Activated T-cell treated with anti-CD3 and anti-CD28 coated beads, Interleukin-2, amount 50 U/mL, for 48 hours (primary cell): Measurements from ENCODE around the gene CAMK2N1.
"Not testable (repeated sequence)": the region's sequence is repeated elsewhere in the genome, so short reads cannot be mapped to it uniquely, and the experiment has no call there.

Experiments
- DNase-seq, 2 experiments: peaks; one replicate each; pipeline ENCODE4 v3.0.0-alpha.2; 2020

CAMK2N1 gene

DNA sequence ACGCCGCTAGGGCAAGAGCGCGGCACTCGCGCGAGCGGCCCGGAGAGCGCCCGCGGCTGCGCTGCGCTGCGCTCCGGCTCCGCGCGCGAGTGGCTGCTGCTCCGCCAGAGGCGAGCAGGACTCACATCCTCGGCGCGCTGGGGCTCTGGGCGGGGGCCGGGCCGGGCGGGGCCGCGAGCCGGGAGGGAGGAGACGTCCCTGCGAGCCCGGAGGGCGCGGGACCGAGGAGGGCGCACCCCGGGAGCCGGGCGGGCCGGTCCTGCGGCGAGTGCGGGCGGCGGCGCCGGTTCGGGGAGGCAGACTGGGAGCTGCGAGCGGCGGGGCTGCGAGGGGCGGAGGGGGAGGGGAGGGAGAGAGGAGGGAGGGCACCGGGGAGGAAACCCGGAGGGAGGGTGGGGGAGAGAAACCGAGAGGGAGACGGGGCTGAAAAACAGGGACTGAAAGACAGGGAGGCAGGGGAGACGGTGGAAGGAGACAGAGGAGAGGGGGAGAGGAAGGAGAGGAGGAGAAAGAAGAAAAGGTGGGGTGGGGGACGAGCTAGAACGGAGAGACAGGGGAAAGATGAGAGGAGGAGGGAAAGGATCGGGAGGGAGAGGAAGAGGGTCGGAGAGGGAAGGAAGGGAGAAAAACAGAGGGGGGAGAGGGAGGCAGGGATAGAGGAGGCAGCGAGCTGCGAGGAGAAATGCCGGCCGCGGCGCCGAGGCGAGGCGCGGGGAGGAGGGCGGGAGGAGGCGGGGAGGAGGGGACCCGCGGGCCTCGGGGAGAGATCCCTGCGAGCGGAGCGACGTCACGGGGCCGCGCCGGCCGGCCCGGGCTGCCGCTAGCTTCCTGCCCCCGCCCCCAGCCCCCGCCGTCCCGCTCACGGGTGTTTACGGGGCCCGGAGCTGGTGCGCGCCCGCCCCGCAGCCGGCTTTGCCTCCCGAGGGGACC lies at the start of gene CAMK2N1:
Gene CAMK2N1, minus strand, starts transcription at position 684 of the 930 bp plus-strand sequence. CDS start 831 bp downstream, outside the sequence.
- DNase-seq = peak; percentile 60 to 64

DNA sequence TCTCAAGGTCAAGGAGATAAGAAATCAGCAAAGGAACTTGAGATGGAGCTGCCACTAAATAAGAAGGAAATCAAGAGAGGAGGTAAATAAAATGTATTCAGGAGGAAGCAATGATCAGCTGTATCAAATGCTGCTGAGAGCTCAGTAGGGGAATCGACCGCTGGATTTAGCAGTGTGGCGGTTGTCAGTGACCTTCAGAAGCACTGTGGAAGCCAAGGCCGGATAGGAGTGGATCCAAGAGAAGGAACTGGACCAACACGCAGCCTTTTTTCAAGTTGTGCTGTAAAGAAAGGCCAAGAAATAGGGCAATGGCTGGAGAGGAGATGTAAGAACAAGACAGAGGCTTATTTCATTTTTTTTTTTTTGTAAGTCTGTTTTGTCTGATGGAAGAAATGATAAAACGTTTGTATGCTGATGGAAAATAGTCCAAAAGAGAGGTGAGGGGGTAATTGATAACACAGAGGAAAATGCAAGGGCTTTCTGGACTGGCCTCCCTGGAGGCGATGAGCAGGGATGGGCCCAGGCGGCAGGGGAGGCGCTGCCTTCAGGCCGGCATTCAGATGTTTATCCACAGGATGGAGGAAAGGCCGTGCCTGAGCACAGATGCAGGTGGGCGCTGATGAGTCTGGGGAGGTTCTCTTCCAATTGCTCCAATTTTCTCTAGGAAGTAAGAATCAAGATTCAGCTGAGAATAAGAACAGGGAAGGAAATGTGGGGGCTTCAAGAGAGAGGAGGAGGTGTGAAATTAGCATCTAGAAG lies 48.8 kb upstream of the CAMK2N1 start:
- no peak for DNase-seq

DNA sequence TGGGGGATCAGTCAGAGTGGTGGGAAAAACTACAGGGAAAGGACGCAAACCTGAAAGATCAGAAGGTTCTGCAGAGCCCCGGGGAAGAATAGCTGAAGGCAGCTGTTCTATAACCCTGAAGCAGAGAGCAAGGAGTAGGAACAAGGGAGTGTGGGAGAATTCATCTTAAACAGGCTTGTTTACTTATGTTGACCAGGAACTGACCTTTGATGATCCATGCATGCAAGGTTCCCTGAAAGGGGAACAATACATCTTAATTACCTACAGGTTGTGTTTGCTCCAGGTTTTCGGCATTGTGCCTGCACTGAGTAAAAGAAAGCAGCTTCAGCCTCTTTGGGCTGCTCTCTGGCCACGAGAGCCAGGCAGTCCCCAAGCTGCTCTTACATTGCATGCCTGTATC lies 47.6 kb upstream of the CAMK2N1 start:
- no peak for DNase-seq

DNA sequence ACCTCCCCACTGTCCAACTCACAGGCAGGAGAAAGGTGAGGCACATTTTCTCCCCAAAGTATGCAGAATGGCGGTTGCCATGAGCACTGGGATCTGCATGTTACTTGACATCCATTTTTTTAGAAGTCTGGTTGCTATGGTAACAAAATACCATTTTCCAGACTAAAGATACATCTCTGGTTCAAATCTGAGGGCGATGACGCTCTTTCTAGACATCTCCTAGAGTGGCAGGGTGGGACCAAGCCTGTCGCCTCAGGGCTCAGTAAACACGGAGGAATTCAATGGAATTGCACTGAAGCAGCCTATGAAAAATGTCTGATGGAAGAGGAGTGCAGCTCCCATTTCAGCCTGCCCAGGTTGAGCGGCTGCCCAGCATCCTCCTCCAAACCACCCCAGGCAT lies 44.9 kb upstream of the CAMK2N1 start:
- no peak for DNase-seq

DNA sequence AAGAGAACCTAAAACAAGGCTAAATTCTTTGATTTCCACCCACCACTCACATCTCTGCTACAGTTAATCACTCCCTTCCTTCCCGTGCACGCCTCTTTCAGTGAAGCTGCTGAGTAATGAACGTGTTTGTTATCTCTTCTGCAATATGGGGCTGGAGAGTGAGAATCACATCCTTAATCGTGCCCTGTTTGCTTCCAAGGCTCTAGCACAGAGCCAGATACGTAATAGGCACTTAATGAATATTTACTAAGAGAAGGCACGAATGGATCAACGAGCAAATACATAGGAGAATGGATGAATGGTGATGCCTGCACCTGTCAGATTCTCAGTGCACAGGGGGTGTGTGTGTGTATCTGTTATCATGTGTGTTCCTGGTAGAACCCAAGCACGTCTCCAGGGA lies 44.3 kb upstream of the CAMK2N1 start:
- no peak for DNase-seq

DNA sequence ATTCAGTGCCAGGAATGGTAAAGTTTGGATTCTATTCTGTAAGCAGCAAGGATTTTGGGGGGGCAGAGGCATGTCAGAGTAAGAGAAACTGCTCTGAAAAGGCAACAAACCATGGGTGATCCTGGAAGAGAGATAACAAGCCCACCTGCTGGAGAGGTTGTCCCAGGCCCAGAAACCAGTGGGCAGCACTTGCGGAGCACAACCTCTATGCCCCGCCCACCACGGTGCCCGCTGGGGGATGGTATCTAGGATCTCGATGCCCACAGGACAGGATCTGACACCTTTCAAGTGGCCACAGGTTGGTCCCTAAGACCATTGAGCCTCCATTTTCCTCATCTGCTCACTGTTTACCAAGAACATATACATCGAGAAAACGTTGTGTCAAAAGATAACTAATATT lies 42.2 kb upstream of the CAMK2N1 start:
- DNase-seq = no peak

DNA sequence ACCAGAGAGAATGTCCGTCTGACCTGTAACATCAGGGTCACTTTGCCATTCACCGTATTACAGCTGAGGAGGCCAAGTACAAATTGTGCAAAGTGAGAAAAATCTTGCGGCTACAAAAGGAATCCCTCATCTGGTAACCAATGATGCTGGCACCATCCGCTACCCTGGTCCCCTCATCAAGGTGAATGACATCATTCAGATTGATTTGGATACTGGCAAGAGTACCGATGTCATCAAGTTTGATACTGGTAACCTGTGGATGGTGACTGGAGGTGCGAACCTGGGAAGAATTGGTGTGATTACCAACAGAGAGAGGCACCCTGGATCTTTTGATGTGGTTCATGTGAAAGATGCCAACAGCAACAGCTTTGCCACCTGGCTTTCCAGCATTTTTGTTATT lies 40.3 kb upstream of the CAMK2N1 start:
- DNase-seq = no peak

DNA sequence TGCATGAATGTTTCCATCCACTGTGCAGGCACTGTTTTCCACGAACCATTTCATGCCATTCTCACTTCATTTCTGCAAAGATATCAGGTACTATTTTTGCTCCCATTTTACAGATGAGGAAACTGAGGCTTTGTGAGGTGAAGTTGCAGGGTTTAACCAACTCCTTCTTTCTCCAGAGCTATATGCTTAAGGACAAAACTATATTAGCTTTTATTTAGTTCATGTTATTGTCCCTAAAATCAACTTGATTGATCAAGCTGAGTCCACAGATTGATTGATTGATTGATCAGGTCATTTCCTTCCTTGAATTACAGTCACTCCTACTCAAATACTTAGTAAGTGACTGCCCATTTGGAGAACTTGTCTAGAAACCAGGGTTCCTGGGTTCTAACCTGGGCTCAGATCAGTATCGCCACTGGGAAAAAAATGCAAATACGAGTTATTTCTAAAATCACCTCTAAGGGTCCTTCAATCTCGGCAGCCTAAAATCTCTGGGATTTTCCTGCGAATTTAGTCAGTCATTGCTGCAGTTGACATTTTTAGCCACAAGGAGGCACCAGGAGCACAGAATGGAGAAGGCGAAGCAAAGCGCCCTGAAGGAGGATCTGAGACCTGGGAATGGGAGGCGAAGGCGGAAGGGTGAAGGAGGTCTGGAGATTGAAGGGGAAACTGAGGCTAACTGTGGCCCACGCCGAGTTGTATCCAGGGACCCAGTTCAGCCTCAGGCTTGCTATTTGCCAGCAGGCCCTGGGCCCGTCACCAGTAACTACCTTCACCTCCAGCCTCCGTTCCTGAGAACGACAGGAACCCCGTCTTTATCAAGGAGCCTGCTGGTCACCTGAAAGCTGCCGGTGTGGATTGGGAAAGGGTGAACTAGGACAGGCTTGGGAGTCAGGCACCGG lies 36.2 kb upstream of the CAMK2N1 start:
- peak; percentile 79 to 82 for DNase-seq

DNA sequence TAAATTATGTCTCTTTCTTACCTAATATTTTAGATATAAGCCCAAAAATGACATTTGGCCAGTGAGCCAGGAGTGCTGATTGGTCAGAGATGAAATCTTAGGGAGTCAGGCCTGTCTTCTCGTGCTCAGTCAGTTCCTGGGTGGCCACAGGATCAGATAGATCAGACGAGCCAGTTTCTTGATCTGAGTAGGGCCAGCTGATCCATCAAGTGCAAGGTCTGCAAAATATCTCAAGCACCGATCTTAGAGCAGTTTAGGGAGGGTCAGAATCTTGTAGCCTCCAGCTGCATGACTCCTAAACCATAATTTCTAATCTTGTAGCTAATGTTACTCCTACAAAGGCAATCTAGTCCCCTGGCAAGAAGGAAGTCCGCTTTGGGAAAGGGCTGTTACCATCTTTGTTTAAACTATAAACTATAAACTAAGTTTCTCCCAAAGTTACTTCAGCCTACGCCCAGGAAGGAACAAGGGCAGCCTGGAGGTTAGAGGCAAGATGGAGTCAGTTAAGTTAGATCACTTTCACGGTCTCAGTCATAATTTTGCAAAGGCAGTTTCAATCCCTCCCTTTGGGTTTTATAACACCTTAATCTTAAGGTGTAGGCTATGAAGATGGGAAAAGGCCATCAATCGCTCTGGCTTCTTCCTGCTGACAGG lies 33.7 kb upstream of the CAMK2N1 start:
- not testable (repeated sequence) for DNase-seq

DNA sequence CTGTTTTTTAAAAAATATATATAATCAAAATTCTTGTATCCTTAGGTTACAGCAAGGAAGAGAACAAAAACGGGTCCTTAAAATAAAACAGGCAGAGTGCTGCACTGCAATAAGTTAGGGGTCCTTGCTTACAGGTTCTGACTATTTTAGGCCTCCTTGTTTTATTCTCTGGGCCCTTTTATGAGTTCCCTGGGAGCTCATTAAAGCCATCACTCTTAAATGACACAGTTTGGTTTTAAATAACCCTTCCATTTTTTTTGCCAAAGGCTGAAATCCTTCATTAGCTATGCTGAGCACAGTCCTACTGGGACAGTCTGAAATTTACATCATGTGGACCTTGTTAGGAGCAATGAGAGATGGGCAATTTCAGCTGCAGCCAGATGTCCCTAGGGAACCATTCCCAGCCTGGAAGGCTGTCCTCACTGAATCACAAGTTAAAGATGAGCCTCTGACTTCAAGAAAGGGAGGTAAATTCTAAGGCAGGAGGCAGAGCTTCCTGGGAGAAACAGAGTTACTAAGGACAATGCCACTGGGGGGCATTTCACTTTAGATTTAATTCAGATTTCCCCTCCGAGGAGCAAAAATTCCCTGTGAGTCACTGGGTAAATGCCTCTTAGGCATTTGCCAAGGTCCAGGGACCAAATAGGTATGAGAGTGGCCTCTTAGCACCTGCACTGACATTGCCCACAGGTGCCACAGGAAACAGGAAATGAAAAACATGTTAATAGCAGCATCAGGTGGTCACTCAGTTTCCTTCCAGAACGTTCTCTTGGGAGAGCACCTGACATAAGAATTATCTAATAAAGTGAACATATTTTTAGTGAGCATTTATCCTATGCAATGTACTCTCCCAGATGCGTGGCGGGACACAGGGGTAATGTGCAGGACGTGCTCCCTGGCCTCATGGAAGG lies 25.8 kb upstream of the CAMK2N1 start:
- DNase-seq = no peak

DNA sequence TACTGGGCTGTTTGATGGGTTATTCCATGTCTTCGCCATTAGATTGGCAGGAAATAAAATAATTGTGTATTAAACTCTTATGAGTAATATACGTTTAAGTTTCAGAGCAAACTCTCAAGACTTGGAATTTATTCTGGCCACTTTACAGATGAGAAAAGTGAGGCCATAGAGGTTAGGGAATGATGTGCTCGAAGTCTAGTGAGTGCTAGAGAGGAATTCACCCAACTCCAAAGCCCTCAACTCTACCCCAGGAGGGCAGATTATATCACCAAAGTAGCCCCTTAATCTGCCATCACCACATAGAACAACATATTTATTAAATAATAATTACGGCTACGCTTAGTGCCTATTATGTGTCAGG lies 22.4 kb upstream of the CAMK2N1 start:
- no peak for DNase-seq

DNA sequence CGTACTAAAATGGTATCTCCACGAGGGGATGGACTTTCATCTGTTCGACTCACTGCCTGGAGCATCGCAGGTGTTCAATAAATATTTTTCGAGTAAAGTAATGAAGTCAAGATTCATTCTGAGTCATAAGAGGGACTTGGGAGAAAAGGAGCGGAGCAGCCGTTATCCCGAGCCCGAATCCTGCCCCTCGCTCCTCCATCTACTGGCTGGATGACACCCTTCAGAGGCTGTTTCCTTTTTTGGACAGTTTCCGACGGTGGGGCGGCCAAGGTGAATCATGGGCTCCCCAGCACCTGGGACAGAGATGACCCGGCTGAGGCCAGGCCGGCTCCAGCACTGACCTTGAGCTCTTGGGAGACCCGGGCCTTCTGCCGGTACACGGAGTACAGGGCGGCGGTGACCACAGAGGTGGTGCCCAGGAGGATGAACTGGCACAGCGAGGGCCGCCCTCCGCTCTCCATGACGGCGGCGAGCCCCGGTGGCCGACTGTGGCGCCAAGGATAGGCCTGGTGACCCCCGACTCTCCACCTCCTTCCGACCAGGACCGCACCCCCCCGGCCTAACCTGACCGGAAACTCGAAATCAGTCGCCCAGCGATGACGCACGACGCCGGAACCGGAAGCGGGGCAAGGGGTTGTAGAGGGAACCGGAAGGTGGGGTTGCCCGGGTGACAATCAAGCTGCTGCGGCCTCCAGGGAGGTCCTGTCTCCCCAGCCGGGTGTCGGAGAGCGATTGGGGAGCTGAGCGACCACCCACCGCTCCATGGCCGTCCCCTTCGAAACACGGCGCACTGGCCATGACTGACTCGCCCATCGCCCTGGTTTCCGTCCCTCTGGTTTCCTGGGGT lies 21.8 kb upstream of the CAMK2N1 start, which contains the start of gene MUL1:
Gene MUL1, minus strand, starts transcription at position 588 of the 847 bp plus-strand sequence. Its CDS starts 127 bp downstream, at position 461.
- DNase-seq = peak; percentile 96 to 97

DNA sequence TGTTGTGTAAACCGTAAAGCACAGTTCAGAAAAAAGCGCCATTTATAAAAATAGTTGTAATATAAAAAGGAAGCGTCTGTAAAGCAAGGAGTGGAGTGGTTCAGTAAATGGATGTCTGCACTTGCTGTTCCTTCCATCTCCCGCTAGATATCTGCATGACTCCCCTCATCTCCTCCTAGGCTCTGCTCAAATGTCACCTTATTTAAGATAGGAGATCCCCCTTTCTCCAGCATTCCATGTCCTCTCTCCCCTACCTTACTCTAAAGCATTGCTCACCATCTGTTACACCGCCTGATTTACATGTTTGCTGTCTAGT lies 21.2 kb upstream of the CAMK2N1 start:
- DNase-seq = no peak

DNA sequence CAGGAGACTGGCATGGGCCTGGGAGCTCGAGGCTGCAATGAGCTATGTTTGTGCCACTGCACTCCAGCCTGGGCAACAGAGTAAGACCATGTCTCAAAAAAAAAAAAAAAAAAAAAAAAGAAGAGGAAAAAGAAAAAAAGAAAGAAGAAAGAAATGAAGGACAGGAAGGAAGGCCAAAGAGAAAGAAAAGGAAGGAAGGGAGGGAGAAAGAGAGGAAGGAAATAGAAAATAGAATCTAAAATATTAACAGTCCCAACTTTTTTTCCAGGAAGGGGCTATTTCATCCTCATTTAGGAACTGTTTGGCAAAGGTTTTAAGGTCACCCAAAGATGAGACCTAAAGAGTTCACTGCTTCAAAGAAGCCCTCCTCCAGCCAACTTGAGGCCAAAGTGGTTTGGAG lies 19.5 kb upstream of the CAMK2N1 start:
- no peak for DNase-seq

DNA sequence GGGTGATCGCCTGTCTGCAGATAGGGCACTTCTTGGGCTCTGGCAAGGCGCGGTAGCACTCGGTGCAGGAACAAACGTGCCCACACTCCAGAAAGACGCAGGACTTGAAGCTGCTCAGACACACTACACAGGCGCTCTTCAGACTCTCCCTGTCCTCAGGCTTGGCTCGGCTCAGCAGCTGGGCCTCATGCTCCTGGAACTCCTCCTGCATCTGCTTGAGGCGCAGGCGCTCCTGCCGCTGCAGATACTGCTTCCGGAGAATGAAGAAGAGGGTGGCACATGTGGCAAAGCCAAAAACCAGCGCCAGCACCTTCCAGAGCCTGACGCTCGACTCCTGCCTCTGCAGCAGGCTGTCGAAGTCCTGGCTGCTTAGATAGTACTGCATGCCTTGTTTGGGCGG lies 14.7 kb upstream of the CAMK2N1 start:
- DNase-seq = no peak

DNA sequence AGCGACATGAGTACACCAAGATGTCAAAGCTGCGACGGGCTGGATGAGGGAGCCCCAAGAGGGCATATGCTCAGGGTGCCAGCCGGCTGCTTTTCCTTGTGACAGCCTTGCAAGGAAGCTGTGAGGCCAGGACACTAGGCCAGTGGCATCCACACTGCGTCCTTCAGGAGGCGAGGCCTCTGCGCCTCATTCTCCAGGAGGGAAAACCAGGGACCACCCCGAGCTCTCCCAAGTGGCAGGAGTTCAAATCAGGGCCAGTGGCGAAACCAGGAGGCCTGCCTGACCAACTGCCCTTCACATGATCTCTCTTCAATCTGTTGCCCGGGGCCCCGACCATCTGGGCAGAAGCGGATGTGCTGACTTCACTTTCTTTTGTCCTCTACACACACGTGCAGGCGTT lies 13.7 kb upstream of the CAMK2N1 start:
- DNase-seq = no peak

DNA sequence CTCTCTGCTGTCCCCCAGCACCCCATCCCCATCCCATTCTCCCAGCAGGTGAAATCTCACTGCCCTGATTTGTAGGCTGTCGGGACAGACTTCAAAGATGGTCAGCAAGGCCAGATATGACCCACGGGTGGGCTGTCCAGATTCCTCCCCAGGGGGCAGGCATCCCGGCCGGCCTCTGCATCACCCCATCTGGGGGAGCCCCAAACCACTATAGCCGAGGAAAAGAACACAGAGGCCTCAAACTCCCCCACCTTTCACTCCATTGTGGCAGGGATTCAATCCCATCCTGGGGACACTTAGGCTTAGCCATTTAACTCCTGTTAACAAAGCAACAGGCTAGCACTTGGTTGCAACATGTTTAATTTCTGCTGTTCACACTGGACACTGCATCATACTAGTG lies 13.1 kb upstream of the CAMK2N1 start:
- DNase-seq = no peak

DNA sequence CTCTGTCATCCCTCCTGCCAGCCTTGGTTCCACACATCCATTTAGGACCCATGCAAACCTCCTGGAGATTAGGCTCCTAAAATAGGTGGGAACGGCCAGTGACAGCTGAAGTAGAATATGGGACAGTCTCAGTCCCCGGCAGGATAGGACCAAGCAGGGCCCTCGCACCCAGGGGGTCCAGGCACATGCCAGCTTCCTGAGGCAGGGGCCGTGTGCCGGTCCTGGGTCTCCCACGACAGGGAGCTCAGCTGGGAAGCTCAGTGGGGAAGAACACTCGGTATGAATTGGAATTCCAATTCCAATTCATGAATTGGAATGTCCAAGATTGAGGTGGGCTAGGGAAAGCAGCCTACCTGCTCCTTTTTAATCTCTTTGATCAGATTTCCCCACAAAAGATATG lies 12.1 kb upstream of the CAMK2N1 start:
- no peak for DNase-seq

DNA sequence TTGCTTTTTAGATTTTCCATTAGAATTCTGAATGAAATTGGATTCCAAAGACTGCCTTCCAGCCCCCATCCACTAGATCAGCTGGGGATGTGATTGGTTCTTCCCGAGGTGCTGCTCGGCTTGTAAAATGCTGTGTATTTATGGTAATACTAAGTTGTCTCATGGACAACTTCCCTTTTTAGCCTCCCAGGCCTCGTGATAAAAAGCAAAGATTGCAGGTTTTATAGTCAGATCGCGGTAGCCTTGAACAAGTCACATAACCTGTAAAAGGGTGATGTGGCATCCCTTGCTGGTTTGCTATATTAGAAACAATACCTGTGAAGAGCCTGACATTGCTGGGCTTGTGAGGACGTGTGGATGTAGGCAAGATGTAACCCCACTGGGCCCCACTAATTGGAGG lies 11.5 kb upstream of the CAMK2N1 start:
- DNase-seq = no peak

DNA sequence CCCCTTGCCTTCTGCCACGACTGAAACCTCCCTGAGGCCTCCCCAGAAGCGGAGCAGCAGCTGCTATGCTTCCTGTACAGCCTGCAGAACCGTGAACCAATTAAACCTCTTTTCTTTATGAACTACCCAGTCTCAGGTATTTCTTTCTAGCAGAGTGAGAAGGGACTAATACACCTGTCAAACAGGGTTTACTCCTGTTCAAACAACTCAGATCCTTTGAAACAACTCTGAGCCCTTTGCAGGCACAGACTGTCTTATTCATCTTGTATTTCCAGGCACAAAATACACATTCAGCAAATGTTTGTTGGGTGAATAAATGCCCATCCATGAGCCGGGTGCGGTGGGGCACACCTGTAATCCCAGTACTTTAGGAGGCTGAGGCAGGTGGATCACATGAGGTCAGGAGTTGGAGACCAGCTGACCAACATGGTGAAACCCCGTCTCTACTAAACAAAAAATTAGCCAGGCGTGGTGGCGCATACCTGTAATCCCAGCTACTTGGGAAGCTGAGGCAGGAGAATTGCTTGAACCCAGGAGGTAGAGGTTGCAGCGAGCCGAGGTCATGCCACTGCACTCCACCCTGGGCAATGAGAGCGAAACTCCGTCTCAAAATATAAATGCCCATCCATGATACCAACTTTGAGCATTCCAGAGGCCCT lies 10.8 kb upstream of the CAMK2N1 start:
- DNase-seq = not testable (repeated sequence)
